Kidney glomerular epithelial cell (primary cell): ENCODE data around the gene NUDT13.
"Not testable (repeated sequence)": the region's sequence is repeated elsewhere in the genome, so short reads cannot be mapped to it uniquely, and the experiment has no call there.

Source experiments
- DNase-seq: peaks from one replicate; lab custom pipeline; 2025; lab: John Stamatoyannopoulos, UW

The NUDT13 gene

DNA sequence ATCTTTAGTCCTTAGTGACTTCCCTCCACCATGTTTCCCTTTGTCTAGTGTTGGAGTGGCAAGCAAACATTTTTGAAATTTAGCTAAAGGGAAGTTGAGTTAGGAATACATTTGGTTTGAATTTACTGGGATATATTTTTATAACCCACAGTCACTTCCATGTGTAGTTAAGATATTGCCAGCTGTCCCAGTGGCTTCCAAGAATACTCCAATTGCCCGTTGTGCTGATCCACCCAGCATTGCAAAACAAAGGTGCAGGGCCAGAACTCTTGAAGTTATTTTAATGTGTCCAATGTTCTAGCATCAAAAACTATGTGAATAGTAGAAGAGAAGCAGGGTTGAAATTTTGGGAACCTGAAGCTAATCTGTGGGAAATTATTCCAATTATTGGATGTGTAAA, 11.1 kb upstream of the NUDT13 start:
- DNase-seq = no peak

- no peak for DNase-seq
Observed at GRCh38 chr10:73106301-73106700, 4.0 kb upstream of the NUDT13 start.

GRCh38 chr10:73109248-73109652, 1.0 kb upstream of the NUDT13 start:
- not testable (repeated sequence) for DNase-seq

- DNase-seq = not testable (repeated sequence)
Observed at GRCh38 chr10:73112032-73112431, 1.8 kb downstream of the NUDT13 start.

DNA sequence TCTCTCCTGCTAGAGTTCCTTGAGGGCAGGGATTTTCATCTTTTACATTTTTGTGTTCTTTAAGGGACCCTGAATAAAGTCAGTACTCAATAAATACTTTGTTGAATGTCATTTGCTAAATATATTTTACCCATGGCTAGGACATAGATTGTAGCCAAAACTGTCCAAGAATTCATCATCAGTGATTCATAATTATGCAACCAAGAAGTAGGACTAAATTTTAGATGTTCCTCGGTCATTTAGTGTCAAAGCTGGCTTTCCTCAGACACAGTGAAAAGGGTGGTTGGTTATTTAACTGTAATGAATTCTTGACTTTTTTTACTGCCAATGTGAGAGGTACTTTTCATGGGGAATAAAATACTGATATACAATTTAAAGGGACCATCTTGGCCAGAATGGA, 3.3 kb downstream of the NUDT13 start:
- DNase-seq = no peak

GRCh38 chr10:73116017-73116416, 5.8 kb downstream of the NUDT13 start:
- DNase-seq = no peak

DNA sequence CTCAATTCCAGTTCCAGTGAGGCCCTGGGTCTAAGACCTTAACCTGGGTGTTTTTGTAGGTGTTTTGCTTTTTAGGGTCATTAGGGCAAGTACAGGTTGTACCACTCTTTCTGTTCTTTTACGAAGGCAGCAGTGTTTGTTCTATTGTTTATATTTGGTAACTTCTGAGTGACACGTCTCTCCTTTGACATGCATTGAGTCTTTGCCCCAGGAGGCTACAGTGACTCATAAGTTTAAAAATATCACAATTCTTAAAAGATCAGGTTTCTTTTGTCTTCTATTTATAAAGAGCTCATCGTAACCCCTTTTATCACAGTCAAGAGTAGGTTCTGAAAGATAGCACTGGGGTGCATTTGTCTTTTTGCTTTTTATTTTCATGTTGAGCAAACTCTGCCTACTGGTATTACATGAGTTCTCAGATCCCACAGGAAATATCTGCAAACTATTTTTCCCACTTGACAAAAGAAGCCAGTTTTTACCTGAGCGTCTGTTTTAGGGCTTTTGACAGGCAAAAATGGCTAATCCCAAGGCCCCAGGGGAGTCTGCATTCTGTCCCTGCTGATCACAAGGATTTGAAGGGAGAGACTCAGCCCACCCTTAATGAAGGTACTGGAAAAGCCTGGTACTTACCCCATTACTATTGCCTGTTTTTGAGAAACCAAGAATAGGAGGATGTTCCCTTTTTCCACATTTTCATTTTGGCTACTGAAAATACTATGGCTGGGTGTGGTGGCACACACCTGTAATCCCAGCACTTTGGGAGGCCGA, 7.9 kb downstream of the NUDT13 start:
- DNase-seq = peak; percentile 12

GRCh38 chr10:73119457-73119856, 9.2 kb downstream of the NUDT13 start:
- no peak for DNase-seq

DNA sequence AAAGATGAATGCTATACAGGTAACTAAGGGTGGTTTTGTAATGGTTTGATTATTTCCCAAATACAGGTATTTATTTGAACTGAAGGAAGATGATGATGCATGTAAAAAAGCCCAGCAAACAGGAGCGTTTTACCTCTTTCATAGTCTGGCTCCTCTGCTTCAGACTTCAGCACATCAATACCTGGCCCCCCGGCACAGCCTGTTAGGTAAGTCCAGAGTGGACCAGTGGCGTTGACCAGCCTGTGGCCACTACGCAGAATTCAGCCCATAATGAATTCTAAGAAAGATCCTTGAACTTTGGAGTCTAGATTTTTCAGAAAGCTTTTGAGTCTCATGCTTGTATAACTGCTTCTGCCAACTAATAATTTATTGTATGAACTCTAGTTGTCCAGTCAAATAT, 9.7 kb downstream of the NUDT13 start:
- DNase-seq = no peak

GRCh38 chr10:73126343-73126742, 16.1 kb downstream of the NUDT13 start:
- DNase-seq = no peak

DNA sequence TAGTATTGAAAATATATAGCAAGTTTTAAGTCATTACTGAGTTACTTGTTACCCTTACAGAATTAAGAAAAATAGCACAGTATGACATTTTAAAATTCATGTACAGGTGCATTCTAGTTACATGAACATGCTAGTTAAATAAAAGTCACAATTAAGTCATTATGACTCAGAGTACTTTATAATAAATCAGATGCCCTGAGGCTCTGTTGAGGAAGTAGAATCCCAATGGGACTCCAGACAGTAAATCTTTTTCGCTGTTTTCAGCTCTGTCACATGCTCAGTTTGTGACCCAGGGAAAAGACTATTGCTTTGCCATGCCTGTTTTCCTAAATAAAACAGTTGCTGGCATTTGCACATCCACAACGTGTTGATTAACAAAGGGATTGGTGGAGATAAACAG, 21.0 kb downstream of the NUDT13 start:
- DNase-seq = no peak

DNA sequence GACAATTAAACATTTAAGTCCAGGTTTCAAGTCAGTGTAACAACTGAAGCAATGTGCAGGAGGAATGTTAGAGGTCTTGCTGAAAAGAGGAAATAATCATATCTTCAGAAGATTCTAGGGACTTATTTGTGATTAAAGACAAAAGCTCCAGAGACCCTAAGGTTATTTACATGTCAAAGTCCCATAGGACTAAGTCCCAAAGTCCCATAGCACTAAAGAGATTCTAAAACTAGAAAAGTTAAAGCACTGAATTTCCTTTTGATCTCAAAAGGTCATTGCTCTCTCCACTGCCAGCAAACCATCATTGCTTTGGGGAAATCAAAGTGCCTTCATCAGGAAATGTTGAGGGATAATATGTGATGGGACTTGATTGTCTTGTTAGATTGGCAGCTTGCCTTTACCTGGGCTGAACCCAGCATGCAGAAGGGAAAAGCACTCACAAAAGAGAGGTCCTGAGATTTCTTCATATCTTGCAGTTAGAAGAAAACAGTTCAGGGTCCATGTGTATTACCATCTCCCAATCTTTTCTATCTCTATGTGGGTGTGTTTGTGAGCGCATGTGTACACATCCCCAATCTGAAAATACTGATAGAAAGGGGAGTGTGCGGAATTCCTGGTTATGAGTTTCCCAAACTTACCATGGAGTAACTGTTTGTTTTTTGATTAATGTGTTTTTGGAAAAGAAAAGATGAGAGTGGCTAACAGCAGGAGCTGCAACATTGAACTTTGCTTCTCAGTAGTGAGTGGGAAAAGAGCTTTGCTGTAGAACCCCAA, 21.8 kb downstream of the NUDT13 start:
- no peak for DNase-seq

DNA sequence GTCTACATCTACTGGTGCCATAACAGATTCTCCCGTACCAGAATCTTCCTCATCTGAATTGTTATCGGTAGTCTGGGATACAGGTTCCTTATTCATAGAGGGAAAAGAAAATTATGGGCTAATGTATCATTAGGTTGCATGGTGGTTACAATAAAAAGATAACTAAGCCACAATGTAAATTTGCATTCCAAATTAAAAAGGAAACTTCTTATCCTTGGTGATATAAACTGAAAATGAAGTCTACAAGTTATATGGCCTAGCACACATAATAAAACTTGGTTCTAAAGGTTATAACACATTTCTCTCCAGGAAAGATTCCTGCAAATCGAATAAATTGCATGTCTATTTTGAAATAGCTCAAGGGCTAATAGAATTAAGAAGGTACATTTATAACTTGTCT, 24.5 kb downstream of the NUDT13 start:
- DNase-seq = no peak

GRCh38 chr10:73136627-73137026, 26.4 kb downstream of the NUDT13 start:
- DNase-seq = no peak

DNA sequence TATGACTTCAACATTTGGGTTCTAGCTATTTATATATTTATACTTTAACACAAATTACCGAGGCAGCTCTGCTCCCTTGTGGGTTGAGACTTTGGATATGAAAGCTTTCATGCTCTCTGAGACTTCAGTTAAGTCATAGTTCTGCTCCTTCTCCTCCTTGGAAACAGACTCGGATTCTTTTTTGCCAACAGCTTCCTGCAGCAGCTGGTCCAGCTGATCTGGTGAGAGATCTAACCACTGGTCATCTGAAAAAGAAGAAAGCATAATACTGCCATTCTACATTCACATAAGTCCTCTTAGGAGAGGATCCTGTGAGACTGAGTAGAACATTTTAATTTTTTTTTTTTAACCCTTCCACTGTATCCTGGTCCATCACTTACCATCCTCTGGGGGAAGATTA, 29.0 kb downstream of the NUDT13 start:
- no peak for DNase-seq

- no peak for DNase-seq
Observed at GRCh38 chr10:73141603-73142002, 31.3 kb downstream of the NUDT13 start.

DNA sequence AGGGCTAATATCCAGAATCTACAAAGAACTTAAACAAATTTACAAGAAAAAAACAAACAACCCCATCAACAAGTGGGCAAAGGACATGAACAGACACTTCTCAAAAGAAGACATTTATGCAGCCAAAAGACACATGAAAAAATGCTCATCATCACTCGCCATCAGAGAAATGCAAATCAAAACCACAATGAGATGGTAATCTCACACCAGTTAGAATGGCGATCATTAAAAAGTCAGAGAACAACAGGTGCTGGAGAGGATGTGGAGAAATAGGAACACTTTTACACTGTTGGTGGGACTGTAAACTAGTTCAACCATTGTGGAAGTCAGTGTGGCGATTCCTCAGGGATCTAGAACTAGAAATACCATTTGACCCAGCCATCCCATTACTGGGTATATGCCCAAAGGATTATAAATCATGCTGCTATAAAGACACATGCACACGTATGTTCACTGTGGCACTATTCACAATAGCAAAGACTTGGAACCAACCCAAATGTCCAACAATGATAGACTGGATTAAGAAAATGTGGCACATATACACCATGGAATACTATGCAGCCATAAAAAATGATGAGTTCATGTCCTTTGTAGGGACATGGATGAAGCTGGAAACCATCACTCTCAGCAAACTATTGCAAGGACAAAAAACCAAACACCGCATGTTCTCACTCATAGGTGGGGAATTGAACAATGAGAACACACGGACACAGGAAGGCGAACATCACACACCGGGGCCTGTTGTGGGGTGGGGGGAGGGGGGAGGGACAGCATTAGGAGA, 40.6 kb downstream of the NUDT13 start:
- DNase-seq = not testable (repeated sequence)

DNA sequence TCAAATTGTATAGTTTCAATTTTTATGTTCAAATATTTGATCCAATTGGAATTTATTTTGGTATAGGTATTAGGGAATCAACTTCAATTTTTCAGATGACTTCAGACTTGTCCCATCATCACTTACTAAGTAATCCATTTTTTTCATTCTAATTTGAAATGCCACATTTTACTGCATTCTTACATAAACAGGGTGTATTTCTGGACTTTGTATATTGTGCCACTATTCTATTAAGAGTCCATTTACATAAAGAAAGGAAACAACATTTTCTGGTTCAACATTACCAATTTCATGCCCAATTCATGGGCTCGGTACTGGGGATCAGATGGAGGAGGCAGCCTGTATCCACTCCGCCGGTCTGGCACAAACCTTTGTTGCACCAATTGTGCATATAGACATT, 41.8 kb downstream of the NUDT13 start:
- no peak for DNase-seq

DNA sequence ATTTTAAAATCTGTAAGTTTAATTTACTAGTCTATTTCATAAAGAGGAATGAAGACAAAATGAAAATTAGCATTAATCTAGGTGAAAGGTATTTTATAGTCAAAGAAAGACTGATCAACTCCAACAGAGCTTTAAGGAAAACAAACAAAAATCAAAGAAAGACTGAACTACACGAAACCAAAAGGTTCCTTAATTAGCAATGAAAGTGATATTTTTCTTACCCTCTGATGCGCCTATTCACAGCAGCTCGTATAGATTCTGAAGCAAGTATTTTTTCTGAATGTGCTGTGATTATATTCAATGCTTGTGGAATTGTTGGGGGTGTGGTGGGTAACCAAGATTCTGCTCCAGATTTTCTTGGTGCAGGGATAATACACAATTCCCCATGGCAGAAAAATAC, 45.8 kb downstream of the NUDT13 start:
- DNase-seq = no peak

DNA sequence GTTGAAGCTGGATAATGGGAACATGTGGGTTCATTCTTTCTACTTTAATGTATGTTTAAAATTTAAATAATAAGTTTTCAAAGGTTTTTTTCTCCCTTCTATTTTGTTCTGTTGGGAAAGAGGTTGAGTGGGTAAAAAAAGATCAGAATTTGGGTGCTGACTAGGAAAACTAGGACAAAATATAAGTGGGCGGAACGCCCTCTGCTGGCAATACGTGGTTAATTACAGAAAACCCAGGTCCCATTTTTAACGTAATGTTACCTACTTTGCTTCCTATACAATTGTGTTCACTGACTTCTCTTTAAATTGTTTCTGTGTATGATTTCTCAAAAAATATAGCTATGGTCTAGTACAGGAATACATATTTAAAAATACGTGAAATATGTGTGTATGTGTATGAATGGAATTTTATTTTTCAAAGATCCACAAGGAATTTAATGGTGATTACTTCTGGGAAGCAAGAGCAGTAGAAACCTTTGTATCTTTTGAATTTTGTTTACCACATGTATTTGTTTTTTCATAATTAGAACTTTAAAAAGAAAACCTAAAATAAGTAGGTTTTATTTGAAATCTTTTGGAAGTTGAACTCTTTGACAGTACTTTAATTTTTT, 48.9 kb downstream of the NUDT13 start:
- peak; percentile 65 for DNase-seq

GRCh38 chr10:73161079-73161478, 50.8 kb downstream of the NUDT13 start:
- DNase-seq = no peak

DNA sequence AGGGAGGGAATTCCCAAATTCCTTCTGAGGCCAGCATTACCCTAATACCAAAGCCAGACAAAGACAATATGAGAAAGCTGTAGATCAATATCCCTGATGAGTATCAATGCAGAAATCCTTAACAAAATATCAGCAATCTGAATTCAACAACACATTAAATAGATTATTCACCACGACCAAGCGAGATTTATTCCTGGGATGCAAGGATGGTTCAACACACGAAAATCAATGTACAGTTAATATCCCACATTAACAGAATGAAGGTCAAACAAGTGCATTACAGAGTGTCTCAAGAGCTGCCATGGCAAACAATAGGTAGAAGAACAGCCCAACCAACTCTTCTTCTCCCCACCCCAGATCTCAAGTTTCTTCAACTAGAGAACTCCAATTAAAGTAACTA, 51.4 kb downstream of the NUDT13 start:
- DNase-seq = no peak
